ENCODE results near the gene STX7. TPM values are rescaled to one million over a fixed set of nuclear protein-coding genes. Genes with fewer than 3 reads are reported as not detected.

Gene STX7
- total and polyA plus RNA-seq, 2 donors from 2014 or later: 27.4 to 77.9 TPM

DNA sequence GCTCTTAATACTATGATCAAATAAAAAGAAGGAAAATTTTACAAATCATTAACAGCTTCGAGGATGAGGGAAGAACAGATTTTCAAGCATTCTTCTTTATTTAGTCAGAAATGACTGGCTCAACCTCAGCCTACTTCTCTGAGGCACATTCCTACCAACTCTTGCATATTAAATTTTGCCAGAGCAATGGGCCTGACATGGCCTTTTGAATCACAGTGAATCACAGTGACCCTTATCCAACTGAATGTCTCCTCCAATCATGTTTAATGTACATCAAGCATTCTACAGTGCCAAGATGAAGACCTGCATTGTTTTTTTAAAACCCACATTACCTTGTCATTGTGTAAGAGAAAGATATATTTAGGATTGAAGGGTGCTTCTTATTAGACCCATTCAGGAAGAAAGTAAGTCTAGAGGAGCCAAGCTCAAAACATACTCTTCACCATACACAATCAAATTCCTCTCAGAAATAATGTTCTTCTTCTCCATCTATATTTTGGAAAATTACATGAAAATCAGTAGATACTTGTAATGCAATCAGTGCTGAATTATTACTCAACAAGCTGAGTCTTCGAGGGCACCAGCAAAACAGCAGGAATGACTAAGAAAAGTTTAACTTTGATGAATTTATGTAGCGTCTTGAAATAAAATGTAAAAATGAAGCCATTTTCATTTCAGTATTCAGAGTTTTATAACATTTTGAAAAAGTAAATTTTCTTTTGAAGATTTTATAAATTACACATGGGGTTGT is 67.5 kb downstream of the STX7 start:
- DNase-seq: no peak
- Histone ChIP-seq H3K9me3 (ENCODE audit: control insufficient read depth in 2 of 3, insufficient read depth in 1 of 3, low read length in 3 of 3) (peaks cover 0 to 3% (median 0%) of the 10 kb centered on the region in 3 donors), H3K9ac (ENCODE audit: low read length in 3 of 3) (no peak overlapping the region), H3K4me1 (ENCODE audit: control insufficient read depth in 2 of 3, insufficient read depth in 2 of 3, low read depth in 1 of 3, low read length in 3 of 3) (no peaks in the 10 kb centered on the region), H3K4me3 (ENCODE audit: low read length in 3 of 3) (no peak overlapping the region), H3K27me3 (ENCODE audit: control insufficient read depth, insufficient read depth, low read length) (no peaks in the 10 kb centered on the region), H3K27ac (ENCODE audit: low read depth in 2 of 2, low read length in 2 of 2) (no peak overlapping the region), H3K36me3 (ENCODE audit: control insufficient read depth in 2 of 3, insufficient read depth in 3 of 3, low read length in 3 of 3) (no peaks in the 10 kb centered on the region)
- no peak for FAIRE-seq
- TF ChIP-seq, protein P1, sequence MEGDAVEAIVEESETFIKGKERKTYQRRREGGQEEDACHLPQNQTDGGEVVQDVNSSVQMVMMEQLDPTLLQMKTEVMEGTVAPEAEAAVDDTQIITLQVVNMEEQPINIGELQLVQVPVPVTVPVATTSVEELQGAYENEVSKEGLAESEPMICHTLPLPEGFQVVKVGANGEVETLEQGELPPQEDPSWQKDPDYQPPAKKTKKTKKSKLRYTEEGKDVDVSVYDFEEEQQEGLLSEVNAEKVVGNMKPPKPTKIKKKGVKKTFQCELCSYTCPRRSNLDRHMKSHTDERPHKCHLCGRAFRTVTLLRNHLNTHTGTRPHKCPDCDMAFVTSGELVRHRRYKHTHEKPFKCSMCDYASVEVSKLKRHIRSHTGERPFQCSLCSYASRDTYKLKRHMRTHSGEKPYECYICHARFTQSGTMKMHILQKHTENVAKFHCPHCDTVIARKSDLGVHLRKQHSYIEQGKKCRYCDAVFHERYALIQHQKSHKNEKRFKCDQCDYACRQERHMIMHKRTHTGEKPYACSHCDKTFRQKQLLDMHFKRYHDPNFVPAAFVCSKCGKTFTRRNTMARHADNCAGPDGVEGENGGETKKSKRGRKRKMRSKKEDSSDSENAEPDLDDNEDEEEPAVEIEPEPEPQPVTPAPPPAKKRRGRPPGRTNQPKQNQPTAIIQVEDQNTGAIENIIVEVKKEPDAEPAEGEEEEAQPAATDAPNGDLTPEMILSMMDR (IDR thresholded peaks at IDR 0.05; ENCODE audit: borderline replicate concordance, extremely low read depth, insufficient read depth): no peak
- intact Hi-C loops (cut with DNase I): no loop called here

DNA sequence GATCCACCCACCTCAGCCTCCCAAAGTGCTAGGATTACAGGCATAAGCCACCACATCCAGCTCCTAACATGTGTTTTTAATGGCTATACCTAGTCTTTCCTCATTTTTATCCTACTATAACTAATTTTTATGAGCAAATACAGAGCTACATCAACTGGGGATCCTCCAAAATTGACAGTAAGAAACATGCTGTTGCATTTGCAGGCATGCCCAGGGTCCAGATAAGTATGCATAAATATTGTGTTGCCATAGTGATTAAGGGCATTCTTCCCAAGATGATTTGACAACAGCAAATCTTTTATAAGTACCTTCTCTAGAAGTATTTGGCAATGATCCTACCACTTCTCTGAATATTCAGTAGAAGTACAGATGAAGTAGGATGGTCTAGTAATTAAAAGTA is 69.7 kb downstream of the STX7 start:
- FAIRE-seq: no peak
- intact Hi-C loops (cut with DNase I): no loop called here

DNA sequence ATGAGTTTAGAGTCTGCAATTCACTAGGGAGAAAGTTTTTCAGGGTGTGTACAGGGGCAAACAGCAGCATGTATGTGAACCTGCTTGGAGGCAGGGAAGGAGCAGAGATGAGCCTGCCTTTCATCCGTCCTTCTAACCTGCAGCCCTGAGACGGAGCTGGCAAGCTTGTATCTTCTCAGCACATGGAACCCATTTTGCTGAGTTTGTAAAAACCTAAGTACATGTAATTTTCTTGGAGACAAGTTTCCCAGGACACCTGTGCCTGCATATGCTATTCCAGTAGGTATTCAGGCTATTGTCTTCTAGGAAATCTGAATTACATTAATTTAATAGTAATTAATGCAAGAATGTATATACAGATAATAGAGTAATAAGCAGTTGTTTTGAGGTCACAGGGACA is 82.8 kb downstream of the STX7 start:
- Histone ChIP-seq H3K9me3 (ENCODE audit: control insufficient read depth in 2 of 3, insufficient read depth in 1 of 3, low read length in 3 of 3) (no peaks in the 10 kb centered on the region), H3K4me3 (ENCODE audit: low read length in 3 of 3) (no peak overlapping the region), H3K36me3 (ENCODE audit: control insufficient read depth in 2 of 3, insufficient read depth in 3 of 3, low read length in 3 of 3) (no peaks in the 10 kb centered on the region), H3K27ac (ENCODE audit: low read depth in 2 of 2, low read length in 2 of 2) (no peak overlapping the region), H3K27me3 (ENCODE audit: control insufficient read depth, insufficient read depth, low read length) (no peaks in the 10 kb centered on the region), H3K9ac (ENCODE audit: low read length in 3 of 3) (no peak overlapping the region), H3K4me1 (ENCODE audit: control insufficient read depth in 2 of 3, insufficient read depth in 2 of 3, low read depth in 1 of 3, low read length in 3 of 3) (no peaks in the 10 kb centered on the region)
- TF ChIP-seq, protein P1 (IDR thresholded peaks at IDR 0.05; ENCODE audit: borderline replicate concordance, extremely low read depth, insufficient read depth): no peak
- DNase-seq (no peak), FAIRE-seq (no peak)
- intact Hi-C loops (cut with DNase I): no loop called here

More for the DNA sequence above, 69.7 kb downstream of the STX7 start:
- Histone ChIP-seq H3K9me3 (ENCODE audit: control insufficient read depth in 2 of 3, insufficient read depth in 1 of 3, low read length in 3 of 3) (peaks cover 0 to 3% (median 0%) of the 10 kb centered on the region in 3 donors), H3K27ac (ENCODE audit: low read depth in 2 of 2, low read length in 2 of 2) (no peak overlapping the region), H3K9ac (ENCODE audit: low read length in 3 of 3) (no peak overlapping the region), H3K27me3 (ENCODE audit: control insufficient read depth, insufficient read depth, low read length) (no peaks in the 10 kb centered on the region), H3K4me1 (ENCODE audit: control insufficient read depth in 2 of 3, insufficient read depth in 2 of 3, low read depth in 1 of 3, low read length in 3 of 3) (no peaks in the 10 kb centered on the region), H3K4me3 (ENCODE audit: low read length in 3 of 3) (no peak overlapping the region), H3K36me3 (ENCODE audit: control insufficient read depth in 2 of 3, insufficient read depth in 3 of 3, low read length in 3 of 3) (no peaks in the 10 kb centered on the region)
- no peak for DNase-seq
- TF ChIP-seq, protein P1 (IDR thresholded peaks at IDR 0.05; ENCODE audit: borderline replicate concordance, extremely low read depth, insufficient read depth): no peak

Data from kidney (tissue), 14 donors.